GM19397 (cell line): ENCODE measurements around the gene WNT2.
"Not testable (repeated sequence)": the region's sequence is repeated elsewhere in the genome, so short reads cannot be mapped to it uniquely, and the experiment has no call there.

ENCODE experiments used
- ATAC-seq: cut with Tn5 transposase; IDR thresholded peaks from one replicate; pipeline ENCODE4 v1.9.1; 2021; ENCODE audit warnings: mild to moderate bottlenecking, moderate library complexity; ENCODE audit not compliant: unreplicated experiment

The WNT2 gene

DNA sequence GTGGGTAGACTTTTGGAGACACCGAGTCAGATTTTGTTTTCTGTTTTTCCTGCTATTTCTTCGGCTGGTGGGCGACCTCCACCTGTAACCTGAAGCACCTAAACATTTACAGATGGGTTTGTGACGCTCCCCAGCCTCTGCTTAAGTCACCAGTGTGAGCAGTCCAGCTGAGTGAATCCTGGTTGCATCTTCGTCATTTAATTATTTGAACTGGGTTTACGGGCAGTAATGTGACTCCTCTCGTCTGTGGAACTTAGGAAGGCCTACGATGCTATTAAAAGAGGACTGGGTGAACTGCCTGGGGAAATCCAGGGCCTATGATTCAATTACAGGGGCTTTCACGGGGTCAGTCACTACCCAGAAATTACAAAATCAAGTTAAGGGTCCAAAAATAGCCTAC is 52.5 kb downstream of the WNT2 start:
- no peak for ATAC-seq

DNA sequence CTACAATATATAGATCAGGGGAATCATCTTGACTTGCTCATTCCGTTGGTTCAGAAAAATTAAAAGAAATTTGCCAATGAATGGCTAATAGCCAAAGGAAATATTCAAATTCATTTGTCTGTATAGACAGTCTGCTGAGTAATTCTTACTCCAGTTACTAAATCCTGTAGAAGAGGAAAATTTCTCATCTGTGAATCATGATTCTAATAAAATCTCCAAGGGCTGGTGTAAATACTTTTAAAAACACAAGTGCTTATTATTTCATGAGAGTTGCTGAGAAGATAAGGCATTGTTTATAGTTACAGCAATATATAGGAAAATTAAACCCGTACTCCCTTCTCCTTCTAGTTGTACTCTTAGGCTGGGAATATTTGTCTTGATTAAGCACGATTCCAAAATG is 53.0 kb downstream of the WNT2 start:
- ATAC-seq: no peak

DNA sequence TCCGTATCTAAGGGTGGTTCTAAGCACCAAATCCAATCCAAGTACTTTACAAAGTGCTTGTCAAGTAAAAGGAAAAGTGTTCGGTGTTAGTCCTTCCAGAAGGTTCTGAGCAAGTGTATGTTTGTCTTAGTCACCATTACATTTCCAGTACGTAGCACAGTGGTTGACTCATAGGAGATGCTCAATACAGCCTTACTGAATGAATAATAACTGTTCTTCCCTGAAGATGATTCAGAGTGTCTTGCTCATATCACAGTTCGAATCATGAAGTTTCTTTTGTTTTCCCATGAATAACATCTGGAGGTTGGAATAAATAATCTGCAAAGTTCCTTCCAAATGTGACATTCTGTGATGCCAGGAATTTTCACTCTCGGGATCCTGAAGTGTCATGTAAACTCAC is 53.4 kb downstream of the WNT2 start:
- ATAC-seq: no peak

DNA sequence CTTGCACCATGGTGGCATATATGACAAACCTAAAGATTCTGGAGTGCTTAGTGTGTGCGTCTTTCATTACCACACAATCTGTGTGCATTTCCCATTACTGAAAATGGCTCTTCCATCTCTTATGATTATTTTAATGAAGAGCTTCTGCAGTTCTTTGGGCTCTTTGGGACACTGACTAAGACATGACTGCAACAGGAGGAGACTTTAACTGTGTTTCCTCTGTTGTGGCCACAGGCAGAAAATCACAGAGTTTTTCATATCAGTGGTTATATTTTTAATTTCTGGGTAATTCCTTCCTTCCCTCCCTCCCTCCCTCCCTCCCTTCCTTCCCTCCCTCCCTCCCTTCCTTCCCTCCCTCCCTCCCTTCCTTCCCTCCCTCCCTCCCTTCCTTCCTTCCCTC is 58.1 kb downstream of the WNT2 start:
- ATAC-seq: no peak

DNA sequence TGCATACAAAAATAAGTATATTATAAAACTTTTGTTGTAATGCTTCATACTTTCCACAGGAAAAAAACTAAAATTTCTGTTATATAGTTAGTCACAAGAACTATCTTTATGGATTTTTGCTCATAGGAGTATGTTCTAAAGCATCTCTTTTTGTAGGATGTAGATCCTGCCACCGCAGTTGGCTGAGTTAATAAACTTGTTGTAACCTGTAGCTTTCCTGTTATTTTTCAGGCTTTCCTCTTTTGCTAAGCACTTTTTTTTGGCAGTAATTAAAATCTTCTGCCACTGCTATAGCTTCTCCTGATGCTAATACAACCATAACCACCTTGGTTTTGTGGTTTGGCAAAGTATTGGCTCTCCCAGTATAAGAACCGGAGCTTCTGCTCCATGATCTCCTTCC is 60.3 kb downstream of the WNT2 start:
- ATAC-seq: no peak

DNA sequence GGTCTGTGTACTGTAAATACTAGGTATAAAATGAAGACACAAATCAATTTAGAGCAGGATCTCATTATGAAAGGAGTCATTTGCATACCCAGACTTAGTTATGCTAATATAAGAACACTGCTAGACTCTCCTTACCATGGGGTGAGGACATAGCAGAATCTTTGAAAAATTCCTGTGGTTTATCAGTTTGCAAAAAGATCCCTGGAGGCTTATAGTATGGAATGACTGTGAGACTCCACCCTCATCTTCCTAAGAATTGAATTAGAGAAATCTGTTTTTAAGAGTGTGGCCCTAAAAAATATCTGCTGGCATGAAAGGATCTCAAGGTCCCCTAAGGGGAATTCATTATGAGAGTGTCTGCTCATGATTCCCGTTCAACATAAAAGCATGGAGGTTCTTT is 63.2 kb downstream of the WNT2 start:
- ATAC-seq: no peak

DNA sequence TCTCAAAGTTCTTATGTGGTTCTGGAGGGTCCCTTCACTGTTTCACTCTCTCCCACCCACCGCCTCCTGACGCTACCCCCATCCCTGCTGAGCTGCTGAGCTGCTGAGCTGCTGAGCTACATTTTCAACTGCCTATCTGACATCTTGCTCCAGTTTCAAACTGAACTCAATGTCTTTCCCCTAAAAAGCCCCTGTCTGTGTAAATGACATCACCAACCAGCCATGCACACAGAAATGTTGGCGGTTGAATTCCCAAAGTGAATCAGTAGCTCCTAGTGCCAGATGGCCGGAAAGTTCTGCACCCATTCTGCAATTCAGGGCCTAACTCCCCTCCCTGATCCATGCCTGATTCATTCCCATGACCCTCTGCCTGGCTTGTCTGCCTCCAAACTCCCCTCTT is 71.2 kb downstream of the WNT2 start:
- no peak for ATAC-seq

DNA sequence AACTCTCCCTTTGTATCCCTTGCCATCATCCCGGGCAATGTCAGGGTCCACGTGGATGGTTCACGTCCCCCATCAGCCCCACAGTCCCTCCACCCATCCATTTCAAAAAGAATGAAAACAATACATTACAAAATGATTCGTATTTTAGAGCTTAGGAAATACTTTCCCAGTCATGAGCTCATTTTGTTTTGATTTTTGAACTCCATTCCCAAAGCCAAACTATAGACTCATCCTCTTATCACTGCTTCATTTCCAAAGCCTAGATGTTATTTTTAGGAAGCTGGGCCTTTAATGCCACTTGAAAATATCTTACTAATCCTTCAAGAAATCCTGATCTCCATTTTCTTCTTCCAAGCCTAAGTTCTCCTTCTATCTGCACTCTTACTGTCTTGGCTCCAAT is 72.1 kb downstream of the WNT2 start:
- no peak for ATAC-seq

DNA sequence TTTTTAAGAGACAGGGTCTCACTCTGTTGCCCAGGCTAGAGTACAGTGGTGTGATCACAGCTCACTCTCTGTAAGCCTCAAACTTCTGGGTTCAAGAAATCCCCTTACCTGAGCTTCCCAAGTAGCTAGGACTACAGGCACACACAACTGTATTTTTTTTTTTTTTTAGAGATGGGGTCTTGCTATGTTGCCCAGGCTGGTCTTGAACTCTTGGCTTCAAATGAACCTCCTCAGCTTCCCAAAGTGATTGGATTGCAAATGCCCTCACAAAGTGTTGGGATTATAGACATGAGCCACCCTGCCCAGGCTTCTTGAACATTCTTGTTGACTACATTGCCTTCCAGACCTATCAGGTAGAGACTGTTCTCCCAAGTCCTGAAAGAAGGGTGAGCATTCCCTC is 72.6 kb downstream of the WNT2 start:
- no peak for ATAC-seq

DNA sequence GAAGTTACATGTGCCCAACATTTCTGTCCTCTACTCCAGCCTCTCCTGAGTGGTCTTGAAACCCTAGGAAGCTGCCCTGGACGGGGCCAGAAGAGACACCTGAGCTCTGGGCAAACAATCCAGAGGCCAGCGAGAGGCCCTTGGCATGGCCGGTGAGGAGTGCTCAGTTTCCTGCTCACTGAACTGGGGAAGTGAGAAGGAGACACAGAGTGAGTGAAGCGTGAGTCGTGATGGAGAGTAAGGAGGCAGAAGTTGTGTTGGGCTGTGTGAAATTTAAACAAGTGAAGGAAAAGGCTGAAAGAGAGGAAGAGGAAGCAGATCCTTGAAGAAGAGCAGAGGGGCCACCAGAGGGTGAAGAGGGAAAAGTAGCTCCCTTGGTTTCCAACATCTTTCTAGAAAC is 73.2 kb downstream of the WNT2 start:
- no peak for ATAC-seq

DNA sequence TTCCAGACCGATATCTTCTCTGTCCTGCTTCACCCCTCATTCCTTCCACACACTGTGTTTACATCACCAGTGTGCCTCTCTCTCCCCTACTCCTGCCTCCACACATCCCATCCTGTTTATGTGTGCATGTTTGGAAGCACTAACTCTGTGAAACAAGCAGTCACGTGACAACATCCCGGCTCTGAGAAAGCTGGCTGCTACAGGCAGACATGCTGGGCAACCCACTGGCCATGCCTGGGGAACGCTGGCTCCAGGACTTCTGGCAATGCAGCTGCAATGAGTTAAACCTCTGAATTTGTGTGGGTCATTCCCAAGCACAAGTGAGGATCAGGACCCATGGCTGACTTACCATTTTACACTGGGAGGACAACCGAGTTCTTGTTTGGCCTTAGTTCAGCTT is 74.0 kb downstream of the WNT2 start:
- ATAC-seq: no peak

DNA sequence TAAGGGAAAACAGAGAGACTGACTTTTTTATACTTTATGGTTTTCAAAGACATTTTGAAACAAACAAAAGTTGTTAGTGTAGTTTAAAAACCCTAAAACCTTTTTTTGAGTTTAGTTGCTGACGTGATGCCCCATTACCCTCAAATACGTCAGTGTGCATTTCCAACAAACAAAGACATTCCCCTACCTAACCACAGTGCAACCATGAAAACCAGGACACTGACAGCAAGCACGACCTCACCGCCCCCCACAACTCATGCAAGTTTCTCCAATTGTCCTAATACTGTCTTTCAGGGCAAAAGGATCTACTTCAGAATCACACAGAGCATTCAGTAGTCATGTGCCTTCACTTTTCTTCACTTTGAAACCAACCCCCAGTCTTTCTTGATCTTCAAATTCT is 75.0 kb downstream of the WNT2 start:
- ATAC-seq: no peak

DNA sequence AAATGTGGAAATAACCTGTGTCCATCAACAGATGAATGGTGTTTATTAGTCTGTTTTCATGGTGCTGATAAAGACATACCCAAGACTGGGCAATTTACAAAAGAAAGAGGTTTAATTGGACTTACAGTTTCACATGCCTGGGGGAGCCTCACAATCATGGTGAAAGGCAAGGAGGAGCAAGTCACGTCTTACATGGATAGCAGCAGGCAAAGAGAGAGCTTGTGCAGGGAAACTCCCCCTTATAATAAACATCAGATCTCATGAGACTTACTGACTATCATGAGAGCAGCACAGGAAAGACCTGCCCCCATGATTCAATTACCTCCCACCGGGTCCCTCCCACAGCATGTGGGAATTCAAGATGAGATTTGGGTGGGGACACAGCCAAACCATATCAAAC is 77.2 kb downstream of the WNT2 start:
- ATAC-seq: not testable (repeated sequence)

DNA sequence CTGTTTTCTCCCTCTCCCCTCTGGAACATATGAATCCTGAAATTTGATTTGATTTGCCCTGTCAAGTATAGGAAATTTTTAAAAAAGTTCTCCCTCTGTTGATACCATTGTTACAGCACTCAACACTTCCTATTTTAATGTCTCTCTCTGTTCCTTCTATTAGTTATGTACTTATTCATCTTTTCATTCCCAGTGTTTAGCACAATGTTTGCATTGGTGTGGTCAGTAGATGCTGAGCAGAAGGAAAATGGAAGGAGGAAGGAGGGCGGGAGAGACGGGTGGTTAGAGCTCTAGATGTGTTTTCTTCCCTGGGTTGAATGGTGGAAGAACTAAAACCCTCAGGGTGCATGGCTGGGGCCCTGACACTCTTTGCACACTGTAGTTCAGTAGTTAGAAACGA is 79.5 kb downstream of the WNT2 start:
- ATAC-seq: no peak

DNA sequence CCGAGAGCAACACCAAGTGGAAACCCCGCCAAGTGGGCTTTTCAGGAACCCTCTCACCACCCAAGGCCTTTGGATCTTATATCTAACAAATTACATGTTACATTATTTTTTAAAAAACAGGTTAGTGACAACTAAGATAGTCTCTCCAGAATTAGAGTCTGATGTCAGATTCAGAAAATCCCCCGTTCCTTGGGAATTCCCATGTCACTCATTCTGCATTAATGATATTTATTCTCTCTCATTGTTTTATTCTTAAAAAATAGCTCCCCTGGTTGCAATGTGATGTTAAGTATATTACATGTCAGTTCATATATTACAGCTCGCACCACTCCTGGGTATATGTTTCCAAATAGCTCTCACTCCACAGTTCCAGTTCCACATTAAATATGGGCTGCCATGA is 81.8 kb downstream of the WNT2 start:
- ATAC-seq: no peak

DNA sequence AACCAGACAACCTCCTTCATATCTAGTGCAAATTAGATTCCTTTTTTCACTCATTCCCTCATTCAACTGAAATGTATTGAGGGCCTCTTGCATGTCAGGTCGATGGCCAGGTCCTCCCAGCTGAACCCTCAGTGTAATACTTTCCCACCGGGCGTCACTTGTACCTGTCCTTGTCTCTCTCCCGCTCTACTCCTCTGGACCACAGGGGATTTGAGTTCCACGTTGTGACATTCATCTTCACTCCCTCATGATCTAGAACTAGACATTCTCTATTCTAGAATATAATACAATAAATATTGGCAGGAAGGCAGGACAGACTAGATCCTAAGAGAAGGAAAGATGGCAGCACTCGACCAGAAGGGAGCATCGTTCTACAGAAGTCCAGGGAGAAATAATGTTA is 83.9 kb downstream of the WNT2 start:
- no peak for ATAC-seq

DNA sequence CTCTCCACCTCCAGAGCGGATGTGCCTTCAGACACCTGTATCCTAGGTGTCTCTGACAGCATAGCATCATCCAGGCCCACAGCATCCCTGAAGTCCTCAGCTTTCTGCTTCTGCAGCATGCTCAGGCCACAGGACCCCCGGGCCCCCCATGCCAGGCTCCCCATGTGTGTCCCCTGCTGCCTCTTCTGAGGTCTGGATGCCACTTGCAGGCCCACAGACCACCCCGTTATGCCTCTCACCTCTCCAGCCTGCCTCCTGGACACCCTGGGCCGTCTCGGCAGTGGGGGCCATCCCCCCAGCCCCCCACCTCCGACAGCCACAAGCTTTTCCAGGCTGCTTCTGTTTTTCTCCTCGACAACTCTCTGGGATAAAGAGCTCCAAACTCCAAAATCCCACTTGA is 84.4 kb downstream of the WNT2 start:
- ATAC-seq: no peak

DNA sequence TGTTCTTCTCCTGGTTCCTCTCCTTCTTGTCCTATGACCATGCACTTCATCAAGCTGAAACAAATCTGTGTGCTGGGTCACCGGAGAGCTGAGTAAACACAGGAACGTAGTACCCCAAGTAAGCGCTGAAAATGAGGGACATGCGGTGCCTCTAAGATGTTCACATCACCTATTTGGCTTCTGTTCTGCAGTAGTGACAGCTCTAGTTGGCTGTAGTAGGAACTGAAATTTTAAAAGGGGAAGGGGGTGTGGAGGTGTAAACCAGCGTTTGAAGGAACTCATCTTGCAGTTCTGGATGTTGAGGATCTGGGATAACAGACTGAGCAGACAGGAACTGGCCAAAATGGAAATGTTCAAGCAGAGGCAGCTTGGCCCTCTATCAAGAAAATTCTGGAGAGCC is 85.2 kb downstream of the WNT2 start:
- no peak for ATAC-seq

DNA sequence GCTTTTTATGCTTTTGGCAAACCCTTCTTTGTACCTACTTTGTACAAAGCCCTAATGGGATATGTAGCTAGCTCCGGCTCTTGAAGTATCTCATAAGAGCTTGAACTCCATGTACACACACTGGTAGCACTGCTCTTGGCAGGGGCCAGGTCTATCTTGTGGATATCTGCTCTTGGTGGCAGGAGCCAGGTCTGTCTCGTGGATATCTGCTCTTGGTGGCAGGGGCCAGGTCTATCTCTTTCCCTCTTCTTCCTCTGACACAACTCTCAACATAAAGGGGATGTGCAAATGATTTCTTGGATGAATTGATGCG is 91.9 kb downstream of the WNT2 start:
- peak; percentile 32 for ATAC-seq

DNA sequence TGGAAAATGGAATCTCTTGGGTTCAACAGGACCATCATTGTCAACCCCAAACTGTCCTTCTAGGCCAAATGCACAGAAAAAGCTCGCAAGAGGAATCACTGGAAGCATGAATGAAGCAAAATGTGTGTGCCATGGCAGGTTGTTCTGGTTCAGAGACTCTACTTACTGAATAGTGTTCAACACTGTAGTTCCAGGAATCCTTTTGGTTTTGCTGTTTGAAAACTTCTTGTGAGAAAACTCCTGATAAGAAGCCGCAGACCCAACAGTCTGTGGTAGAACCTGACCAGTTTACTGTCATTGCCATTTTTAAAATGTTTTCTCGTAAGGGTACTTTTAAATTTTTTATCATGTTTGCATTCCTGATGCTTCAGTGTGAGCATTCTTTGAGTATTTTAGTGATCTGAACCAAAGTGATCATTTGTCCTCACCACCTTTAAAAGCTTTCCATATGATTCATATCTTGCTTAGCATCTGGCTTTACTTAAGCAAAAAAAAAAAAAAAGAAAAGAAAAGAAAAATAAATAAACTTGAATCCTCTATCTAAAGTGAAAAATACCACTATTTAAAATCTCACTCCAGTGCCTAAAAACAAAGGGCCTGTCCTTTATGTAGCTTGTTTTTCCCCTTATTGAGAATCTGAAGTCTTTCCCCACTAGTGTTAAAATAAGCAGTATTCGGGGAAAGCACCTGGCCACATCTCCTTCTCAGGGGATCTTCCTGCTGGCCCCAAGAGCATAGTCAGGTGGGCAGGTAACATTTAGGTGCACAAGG is 92.4 kb downstream of the WNT2 start:
- peak; percentile 71 for ATAC-seq

DNA sequence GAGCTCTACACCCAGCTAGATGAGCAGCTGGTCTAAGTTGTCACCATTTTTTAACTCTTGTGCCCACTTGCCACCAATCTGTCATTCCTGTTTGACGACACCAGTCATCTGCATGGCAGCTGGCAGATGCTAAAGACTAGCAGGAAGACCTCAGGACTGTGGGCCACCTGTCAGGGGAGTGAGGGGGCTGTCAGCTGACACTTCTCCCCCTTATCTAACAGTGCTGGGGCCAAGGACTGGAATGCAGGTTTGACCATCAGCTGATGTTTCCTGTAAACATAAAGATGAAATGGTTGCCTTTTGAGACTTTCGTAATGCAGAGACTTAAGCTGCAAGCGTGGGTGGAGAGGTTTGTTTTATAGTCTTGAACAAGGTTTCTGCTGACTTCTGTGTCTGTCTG is 93.5 kb downstream of the WNT2 start:
- ATAC-seq: no peak

DNA sequence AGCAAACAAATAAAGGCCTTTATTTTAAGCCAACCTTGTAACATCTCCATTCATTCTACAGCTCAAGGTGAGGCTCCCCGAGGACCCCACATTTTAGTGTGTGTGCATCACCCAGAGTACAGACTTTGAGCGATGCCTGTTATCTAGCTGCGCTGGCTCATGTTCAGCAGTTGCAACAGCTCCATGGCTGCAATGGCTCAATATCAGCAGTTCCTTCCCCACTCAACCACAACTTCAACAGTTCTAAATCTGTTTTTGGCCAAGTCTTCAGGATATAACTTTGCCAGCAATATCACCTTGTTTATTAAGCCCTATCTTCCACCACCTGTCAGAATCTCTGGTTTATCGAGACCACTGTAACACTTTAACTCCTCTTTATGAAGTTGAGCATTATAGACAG is 95.8 kb downstream of the WNT2 start:
- ATAC-seq: no peak

DNA sequence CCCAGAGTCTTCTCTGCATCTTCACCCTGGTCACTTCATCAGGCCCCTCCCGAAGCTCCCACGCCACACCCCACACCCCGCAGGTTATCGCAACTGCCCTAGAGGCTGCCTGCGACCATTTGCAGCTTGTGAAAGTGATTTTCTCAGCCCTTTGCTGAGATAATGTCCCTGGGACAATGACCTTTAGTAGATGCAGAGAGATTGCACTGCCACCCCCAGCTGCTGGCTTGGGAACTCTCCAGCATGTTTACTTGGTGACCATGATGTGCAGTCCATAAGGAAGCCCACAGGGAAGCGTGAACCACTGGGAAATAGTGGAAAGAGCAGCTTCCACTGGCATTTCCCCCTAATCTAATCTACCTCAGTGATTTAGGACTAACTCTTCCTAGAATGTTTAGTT is 97.3 kb downstream of the WNT2 start:
- no peak for ATAC-seq
